Effector memory CD4-positive, alpha-beta T cell (primary cell): ENCODE results near the gene COMMD10.

Experiments
- DNase-seq, 3 donors: peaks; one replicate each; pipeline ENCODE4 v3.0.0-alpha.2; 2020
- H3K27ac ChIP-seq: 2 replicates; pipeline ENCODE4 v1.7.0; 2013; ENCODE audit warnings: mild to moderate bottlenecking, low read length, moderate library complexity; ENCODE audit not compliant: insufficient read depth, poor library complexity, severe bottlenecking
- H3K27me3 ChIP-seq: replicated peaks from 2 replicates; pipeline ENCODE4 v1.7.0; 2013; ENCODE audit warnings: mild to moderate bottlenecking, low read length; ENCODE audit not compliant: insufficient read depth, control insufficient read depth, poor library complexity, severe bottlenecking
- H3K36me3 ChIP-seq: 2 replicates; pipeline ENCODE4 v1.7.0; 2013; ENCODE audit warnings: mild to moderate bottlenecking, low read length, moderate library complexity; ENCODE audit not compliant: control insufficient read depth, insufficient read depth
- H3K4me1 ChIP-seq: 2 replicates; pipeline ENCODE4 v1.7.0; 2013; ENCODE audit warnings: low read length, mild to moderate bottlenecking; ENCODE audit not compliant: control insufficient read depth, insufficient read depth, poor library complexity, severe bottlenecking
- H3K4me3 ChIP-seq: 2 replicates; pipeline ENCODE4 v1.7.0; 2013; ENCODE audit warnings: low read length, low read depth, mild to moderate bottlenecking; ENCODE audit not compliant: insufficient read depth, poor library complexity, severe bottlenecking
- H3K9me3 ChIP-seq: 2 replicates; pipeline ENCODE4 v1.7.0; 2013; ENCODE audit warnings: mild to moderate bottlenecking, low read length, moderate library complexity; ENCODE audit not compliant: control insufficient read depth

COMMD10 gene

DNA sequence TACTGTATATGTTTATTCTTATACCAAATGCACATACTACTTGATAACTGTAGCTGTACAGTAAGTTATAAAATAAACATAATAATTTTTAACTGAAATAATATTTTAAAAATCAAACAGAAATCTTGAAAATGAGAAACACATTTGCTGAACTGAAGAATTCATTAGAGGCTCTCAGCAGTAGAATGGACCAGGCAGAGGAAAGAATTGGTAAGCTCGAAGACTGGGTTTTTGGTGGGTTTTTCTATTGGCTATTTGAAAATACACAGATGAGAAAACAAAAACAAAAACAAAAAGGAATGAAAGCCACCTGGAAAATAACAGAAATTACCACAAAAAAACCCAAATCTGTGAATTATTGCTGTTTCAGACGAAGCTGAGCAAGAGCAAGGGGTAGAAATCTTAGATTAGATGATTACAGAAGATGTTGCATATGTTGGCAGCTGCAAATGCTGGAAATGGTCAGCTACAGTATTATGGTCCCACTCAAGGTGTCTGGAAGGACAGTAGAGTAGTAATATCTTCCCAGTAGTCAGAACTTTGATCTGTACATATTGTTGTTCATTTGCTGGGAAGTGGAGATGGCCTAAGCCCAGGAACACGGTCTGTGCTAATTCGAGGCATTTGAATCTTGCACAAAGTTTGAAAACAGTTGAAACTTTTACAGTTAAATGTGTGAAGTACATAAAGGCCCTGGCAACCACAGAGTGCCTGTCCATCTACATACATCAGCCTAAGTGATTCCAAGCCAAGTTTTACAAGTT, 233.4 kb downstream of the COMMD10 start:
- Histone ChIP-seq H3K4me3 (no peak overlapping the region), H3K9me3 (peaks cover 5% of the 10 kb centered on the region), H3K36me3 (peaks cover 29% of the 10 kb centered on the region), H3K27ac (no peak overlapping the region), H3K4me1 (no peaks in the 10 kb centered on the region), H3K27me3 (no peaks in the 10 kb centered on the region)
- no peak for DNase-seq

DNA sequence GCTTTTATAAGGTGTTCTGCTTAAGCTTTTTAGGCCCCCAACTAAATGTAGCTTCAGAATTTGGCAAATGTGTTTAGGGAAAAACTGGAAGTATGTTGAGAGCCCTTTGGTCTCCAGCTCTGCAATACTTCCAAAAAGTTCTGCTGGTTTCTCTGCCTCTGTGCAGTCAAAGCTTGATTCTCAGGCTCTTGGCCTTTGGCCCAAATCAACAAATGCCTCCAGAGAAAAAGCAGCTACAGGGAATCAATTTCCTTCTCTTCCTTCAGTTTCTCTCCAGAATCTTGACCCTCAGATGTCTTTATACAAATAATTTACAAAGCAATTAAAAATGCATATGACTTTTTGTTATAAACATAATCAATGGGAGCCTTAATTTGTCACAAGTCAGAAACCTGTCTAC, 235.7 kb downstream of the COMMD10 start:
- DNase-seq, result no peak
- H3K4me3 ChIP-seq, result no peak overlapping the region
- H3K27ac ChIP-seq, result no peak overlapping the region

GRCh38 chr5:116329503-116329902, 244.7 kb downstream of the COMMD10 start:
- Histone ChIP-seq H3K9me3 (peaks cover 9% of the 10 kb centered on the region), H3K27ac (no peak overlapping the region), H3K4me1 (no peaks in the 10 kb centered on the region), H3K36me3 (no peaks in the 10 kb centered on the region), H3K4me3 (no peak overlapping the region), H3K27me3 (no peaks in the 10 kb centered on the region)
- DNase-seq, result no peak

More for the DNA sequence above, 235.7 kb downstream of the COMMD10 start:
- no peaks in the 10 kb centered on the region for H3K27me3 ChIP-seq
- H3K36me3 ChIP-seq, result peaks cover 29% of the 10 kb centered on the region
- H3K9me3 ChIP-seq, result peaks cover 5% of the 10 kb centered on the region
- no peaks in the 10 kb centered on the region for H3K4me1 ChIP-seq

DNA sequence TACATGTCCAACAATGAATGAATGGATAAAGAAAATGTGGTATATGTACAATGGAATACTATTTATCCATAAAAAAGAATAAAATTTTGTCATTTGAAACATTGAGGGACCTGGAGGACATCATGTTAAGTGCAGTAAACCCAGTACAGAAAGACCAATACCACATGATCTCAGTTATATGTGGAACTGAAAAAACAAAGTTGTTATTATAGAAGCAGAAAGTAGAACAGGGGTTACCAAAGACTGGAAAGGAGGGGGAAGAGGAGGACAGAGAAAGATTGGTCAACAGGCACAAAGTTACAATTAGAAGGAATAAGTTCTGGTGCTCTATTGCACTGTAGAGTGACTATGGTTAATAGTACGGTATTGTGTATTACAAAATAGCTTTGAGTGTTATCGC, 256.0 kb downstream of the COMMD10 start:
- no peak for DNase-seq
- Histone ChIP-seq H3K4me1 (no peaks in the 10 kb centered on the region), H3K4me3 (no peak overlapping the region), H3K27ac (no peak overlapping the region), H3K36me3 (no peaks in the 10 kb centered on the region), H3K9me3 (no peaks in the 10 kb centered on the region), H3K27me3 (no peaks in the 10 kb centered on the region)
